Measurements from ENCODE around the gene MED20. TPM values are rescaled to one million over a fixed set of nuclear protein-coding genes. Genes with fewer than 3 reads are reported as not detected.

Gene MED20
- polyA plus RNA-seq, 1 of the 3 experiments (the other 2 are of a cell fraction): 25.1 TPM

DNA sequence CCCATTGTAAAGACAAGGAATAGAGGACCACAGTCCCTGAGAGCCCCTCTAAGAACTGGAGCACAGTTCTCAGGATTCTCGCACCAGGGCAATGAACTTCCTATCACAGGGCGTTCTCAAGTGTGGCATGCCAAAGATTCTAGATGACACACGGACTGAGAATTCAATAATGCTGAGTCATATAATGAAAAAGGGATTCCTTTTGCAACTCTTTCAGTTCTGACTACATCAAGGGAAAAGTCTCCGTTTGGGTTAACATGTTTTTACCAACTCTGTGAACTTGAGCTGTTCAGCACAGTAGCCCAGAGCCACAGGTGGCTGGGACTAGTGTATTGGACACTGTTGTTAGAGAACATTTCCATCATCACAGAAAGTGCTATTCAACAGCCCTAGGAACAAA lies 3.4 kb downstream of the MED20 start (continued):
- TF ChIP-seq, protein P1, sequence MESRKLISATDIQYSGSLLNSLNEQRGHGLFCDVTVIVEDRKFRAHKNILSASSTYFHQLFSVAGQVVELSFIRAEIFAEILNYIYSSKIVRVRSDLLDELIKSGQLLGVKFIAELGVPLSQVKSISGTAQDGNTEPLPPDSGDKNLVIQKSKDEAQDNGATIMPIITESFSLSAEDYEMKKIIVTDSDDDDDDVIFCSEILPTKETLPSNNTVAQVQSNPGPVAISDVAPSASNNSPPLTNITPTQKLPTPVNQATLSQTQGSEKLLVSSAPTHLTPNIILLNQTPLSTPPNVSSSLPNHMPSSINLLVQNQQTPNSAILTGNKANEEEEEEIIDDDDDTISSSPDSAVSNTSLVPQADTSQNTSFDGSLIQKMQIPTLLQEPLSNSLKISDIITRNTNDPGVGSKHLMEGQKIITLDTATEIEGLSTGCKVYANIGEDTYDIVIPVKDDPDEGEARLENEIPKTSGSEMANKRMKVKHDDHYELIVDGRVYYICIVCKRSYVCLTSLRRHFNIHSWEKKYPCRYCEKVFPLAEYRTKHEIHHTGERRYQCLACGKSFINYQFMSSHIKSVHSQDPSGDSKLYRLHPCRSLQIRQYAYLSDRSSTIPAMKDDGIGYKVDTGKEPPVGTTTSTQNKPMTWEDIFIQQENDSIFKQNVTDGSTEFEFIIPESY (IDR thresholded peaks at IDR 0.05; ENCODE audit: borderline replicate concordance, low read depth): no peak
- TF ChIP-seq RCOR1 (IDR thresholded peaks at IDR 0.05; ENCODE audit: low read length): no peak

DNA sequence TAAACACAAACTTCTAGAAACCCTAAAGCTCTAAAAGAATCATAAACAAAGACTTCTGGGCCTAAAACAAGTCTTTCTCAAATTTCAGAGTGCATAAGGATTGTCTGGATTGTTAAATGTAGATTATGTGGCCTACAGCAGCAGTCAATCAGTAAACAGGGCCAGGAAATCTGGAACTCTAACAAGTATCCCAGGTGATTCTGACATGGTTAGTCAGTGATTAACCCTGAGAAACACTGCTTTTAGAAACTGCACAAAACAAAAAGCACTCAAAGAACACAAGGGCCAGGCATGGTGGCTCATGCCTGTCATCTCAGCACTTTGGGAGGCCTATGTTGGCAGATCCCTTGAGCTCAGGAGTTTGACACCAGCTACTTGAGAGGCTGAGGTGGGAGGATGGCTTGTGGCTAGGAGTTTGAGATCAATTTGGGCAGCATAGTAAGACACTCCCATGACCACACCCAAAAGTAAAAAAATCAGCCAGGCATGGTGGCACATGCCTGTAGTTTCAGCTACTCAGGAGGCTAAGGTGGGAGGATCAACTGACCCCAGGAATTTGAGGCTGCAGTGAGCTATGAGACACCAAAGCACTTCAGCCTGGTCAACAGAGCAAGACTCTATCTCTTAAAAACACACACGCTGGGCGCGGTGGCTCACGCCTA lies 5.9 kb downstream of the MED20 start:
- Histone ChIP-seq H3K9me2 (no peaks in the 10 kb centered on the region), H3K4me1 (ENCODE audit: control insufficient read depth in 1 of 2, insufficient read depth in 2 of 2, low read depth in 1 of 2, low read length in 1 of 2) (peaks cover 6 to 7% of the 10 kb centered on the region in 2 experiments; a peak in 3 of 4 replicates), H3K9ac (no peak overlapping the region), H3K27ac (ENCODE audit: low read depth in 2 of 2, low read length in 1 of 2) (no peak overlapping the region), H4K20me1 (ENCODE audit: insufficient read depth) (no peaks in the 10 kb centered on the region), H3K9me3 (no peaks in the 10 kb centered on the region), H3K27me3 (ENCODE audit: insufficient read depth) (no peaks in the 10 kb centered on the region), H2AFZ (ENCODE audit: low read depth) (no peak overlapping the region), H3K4me3 (ENCODE audit: low read depth in 2 of 2, low read length in 1 of 2) (no peak overlapping the region), H3K36me3 (replicated peaks in 1 of 2; ENCODE audit: control insufficient read depth in 1 of 2, insufficient read depth in 2 of 2, low read length in 1 of 2) (peaks cover 12 to 29% of the 10 kb centered on the region in 2 experiments), H3K79me2 (ENCODE audit: insufficient read depth) (peaks cover 85% of the 10 kb centered on the region), H3K4me2 (no peak overlapping the region), H3F3A (replicated peaks; ENCODE audit: insufficient read depth) (peaks cover 7% of the 10 kb centered on the region)
- WGBS (ENCODE audit: low lambda C conversion rate): 90% methylated on average over 4 of the region's 4 CpGs
- DNase-seq: no peak
- CTCF ChIA-PET: interaction anchor here (1.2 to 2.3 kb wide), 4 partner anchors 15 to 129 kb away, joined by 4 to 12 read pairs (median 5); partner anchors contain the start of gene TOMM6
- POLR2A ChIA-PET: no interaction called here
- TF ChIP-seq FOXM1 (IDR thresholded peaks at IDR 0.05; ENCODE audit: low read depth) (no peak), RCOR1 (IDR thresholded peaks at IDR 0.05; ENCODE audit: low read length) (no peak), TAF1 (IDR thresholded peaks at IDR 0.05; ENCODE audit: borderline replicate concordance, low read depth, low read length) (no peak)

DNA sequence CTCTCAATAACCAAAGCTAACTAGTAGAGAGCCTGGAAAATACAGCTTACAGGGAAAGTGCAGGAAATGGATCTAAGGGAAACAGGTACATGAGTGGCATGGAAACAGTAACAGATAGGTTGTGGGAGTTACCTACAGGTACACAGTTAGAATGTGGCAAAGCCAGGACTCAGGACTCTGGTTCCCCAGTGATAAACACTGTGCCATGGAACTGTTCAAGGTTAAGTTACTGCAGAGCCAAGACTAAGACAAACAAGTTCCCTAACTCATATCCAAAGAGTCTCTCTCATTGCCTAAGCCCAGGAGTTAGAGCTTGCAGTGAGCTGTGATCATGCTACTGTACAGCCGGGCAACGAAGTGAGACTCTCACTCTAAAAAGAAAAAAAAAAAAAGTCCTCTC lies 6.6 kb downstream of the MED20 start:
- no peaks in the 10 kb centered on the region for H4K20me1 ChIP-seq (ENCODE audit: insufficient read depth)
- H3K9me2 ChIP-seq: no peaks in the 10 kb centered on the region
- H3K4me3 ChIP-seq (ENCODE audit: low read depth in 2 of 2, low read length in 1 of 2): no peak overlapping the region
- peaks cover 16 to 29% of the 10 kb centered on the region in 2 experiments for H3K36me3 ChIP-seq (replicated peaks in 1 of 2; ENCODE audit: control insufficient read depth in 1 of 2, insufficient read depth in 2 of 2, low read length in 1 of 2)
- H3K79me2 ChIP-seq (ENCODE audit: insufficient read depth): peaks cover 79% of the 10 kb centered on the region
- H3K9me3 ChIP-seq: no peaks in the 10 kb centered on the region
- no peak overlapping the region for H3K4me2 ChIP-seq
- 100% methylated on average over 2 of the region's 2 CpGs for WGBS (ENCODE audit: low lambda C conversion rate)
- DNase-seq: no peak
- H3F3A ChIP-seq (replicated peaks; ENCODE audit: insufficient read depth): peaks cover 7% of the 10 kb centered on the region
- no peaks in the 10 kb centered on the region for H3K27me3 ChIP-seq (ENCODE audit: insufficient read depth)
- H3K27ac ChIP-seq (ENCODE audit: low read depth in 2 of 2, low read length in 1 of 2): no peak overlapping the region
- peaks cover 0 to under 1% of the 10 kb centered on the region in 2 experiments; a peak in 1 of 4 replicates for H3K4me1 ChIP-seq (ENCODE audit: control insufficient read depth in 1 of 2, insufficient read depth in 2 of 2, low read depth in 1 of 2, low read length in 1 of 2)
- ChIA-PET POLR2A (no interaction called here), CTCF (interaction anchor here (1.2 to 2.3 kb wide), 4 partner anchors 15 to 128 kb away, joined by 4 to 12 read pairs (median 5); partner anchors contain the start of gene TOMM6)
- H3K9ac ChIP-seq: no peak overlapping the region
- H2AFZ ChIP-seq (ENCODE audit: low read depth): no peak overlapping the region
- TF ChIP-seq RCOR1 (IDR thresholded peaks at IDR 0.05; ENCODE audit: low read length) (no peak), GABPA (IDR thresholded peaks at IDR 0.05; ENCODE audit: low read depth) (no peak), RFX5 (IDR thresholded peaks at IDR 0.05; ENCODE audit: low read length) (no peak), GATA2 (CRISPR knock-in tag; IDR thresholded peaks at IDR 0.05) (no peak), JUND (IDR thresholded peaks at IDR 0.05) (no peak), SIN3A (IDR thresholded peaks at IDR 0.05; ENCODE audit: borderline replicate concordance, low read depth, low read length) (no peak)
- TF ChIP-seq, protein P2, sequence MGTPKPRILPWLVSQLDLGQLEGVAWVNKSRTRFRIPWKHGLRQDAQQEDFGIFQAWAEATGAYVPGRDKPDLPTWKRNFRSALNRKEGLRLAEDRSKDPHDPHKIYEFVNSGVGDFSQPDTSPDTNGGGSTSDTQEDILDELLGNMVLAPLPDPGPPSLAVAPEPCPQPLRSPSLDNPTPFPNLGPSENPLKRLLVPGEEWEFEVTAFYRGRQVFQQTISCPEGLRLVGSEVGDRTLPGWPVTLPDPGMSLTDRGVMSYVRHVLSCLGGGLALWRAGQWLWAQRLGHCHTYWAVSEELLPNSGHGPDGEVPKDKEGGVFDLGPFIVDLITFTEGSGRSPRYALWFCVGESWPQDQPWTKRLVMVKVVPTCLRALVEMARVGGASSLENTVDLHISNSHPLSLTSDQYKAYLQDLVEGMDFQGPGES (IDR thresholded peaks at IDR 0.05; ENCODE audit: low read depth, low read length): no peak
- TF ChIP-seq, protein P3, sequence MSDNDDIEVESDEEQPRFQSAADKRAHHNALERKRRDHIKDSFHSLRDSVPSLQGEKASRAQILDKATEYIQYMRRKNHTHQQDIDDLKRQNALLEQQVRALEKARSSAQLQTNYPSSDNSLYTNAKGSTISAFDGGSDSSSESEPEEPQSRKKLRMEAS (IDR thresholded peaks at IDR 0.05; ENCODE audit: low read depth): no peak
- TF ChIP-seq, protein P4, sequence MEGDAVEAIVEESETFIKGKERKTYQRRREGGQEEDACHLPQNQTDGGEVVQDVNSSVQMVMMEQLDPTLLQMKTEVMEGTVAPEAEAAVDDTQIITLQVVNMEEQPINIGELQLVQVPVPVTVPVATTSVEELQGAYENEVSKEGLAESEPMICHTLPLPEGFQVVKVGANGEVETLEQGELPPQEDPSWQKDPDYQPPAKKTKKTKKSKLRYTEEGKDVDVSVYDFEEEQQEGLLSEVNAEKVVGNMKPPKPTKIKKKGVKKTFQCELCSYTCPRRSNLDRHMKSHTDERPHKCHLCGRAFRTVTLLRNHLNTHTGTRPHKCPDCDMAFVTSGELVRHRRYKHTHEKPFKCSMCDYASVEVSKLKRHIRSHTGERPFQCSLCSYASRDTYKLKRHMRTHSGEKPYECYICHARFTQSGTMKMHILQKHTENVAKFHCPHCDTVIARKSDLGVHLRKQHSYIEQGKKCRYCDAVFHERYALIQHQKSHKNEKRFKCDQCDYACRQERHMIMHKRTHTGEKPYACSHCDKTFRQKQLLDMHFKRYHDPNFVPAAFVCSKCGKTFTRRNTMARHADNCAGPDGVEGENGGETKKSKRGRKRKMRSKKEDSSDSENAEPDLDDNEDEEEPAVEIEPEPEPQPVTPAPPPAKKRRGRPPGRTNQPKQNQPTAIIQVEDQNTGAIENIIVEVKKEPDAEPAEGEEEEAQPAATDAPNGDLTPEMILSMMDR (IDR thresholded peaks at IDR 0.05): no peak
- TF ChIP-seq, protein P5, sequence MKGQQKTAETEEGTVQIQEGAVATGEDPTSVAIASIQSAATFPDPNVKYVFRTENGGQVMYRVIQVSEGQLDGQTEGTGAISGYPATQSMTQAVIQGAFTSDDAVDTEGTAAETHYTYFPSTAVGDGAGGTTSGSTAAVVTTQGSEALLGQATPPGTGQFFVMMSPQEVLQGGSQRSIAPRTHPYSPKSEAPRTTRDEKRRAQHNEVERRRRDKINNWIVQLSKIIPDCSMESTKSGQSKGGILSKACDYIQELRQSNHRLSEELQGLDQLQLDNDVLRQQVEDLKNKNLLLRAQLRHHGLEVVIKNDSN (IDR thresholded peaks at IDR 0.05; ENCODE audit: borderline replicate concordance, low read depth): no peak
- TF ChIP-seq, protein P6, sequence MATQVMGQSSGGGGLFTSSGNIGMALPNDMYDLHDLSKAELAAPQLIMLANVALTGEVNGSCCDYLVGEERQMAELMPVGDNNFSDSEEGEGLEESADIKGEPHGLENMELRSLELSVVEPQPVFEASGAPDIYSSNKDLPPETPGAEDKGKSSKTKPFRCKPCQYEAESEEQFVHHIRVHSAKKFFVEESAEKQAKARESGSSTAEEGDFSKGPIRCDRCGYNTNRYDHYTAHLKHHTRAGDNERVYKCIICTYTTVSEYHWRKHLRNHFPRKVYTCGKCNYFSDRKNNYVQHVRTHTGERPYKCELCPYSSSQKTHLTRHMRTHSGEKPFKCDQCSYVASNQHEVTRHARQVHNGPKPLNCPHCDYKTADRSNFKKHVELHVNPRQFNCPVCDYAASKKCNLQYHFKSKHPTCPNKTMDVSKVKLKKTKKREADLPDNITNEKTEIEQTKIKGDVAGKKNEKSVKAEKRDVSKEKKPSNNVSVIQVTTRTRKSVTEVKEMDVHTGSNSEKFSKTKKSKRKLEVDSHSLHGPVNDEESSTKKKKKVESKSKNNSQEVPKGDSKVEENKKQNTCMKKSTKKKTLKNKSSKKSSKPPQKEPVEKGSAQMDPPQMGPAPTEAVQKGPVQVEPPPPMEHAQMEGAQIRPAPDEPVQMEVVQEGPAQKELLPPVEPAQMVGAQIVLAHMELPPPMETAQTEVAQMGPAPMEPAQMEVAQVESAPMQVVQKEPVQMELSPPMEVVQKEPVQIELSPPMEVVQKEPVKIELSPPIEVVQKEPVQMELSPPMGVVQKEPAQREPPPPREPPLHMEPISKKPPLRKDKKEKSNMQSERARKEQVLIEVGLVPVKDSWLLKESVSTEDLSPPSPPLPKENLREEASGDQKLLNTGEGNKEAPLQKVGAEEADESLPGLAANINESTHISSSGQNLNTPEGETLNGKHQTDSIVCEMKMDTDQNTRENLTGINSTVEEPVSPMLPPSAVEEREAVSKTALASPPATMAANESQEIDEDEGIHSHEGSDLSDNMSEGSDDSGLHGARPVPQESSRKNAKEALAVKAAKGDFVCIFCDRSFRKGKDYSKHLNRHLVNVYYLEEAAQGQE (IDR thresholded peaks at IDR 0.05; ENCODE audit: low read depth, low read length): no peak

All from SK-N-SH (cell line).